GM12874 (cell line): ENCODE measurements around the gene IRF7.

Experiments
- CTCF ChIP-seq: IDR thresholded peaks from 2 replicates; pipeline ENCODE4 v1.5.1; 2011; ENCODE audit warnings: low read depth, mild to moderate bottlenecking, control low read depth, low read length, moderate library complexity; ENCODE audit not compliant: insufficient read depth

The IRF7 gene

GRCh38 chr11:623349-623869 lies 7.7 kb upstream of the IRF7 start:
- no peak for TF ChIP-seq CTCF

- no peak for TF ChIP-seq CTCF
Observed at GRCh38 chr11:621838-622237, 6.1 kb upstream of the IRF7 start.

GRCh38 chr11:620935-621814 lies 5.4 kb upstream of the IRF7 start:
- no peak for TF ChIP-seq CTCF

GRCh38 chr11:620201-620600 lies 4.5 kb upstream of the IRF7 start:
- TF ChIP-seq CTCF, result no peak

GRCh38 chr11:619628-620050 lies 3.9 kb upstream of the IRF7 start:
- no peak for TF ChIP-seq CTCF

- no peak for TF ChIP-seq CTCF
Observed at GRCh38 chr11:618856-619627, 3.3 kb upstream of the IRF7 start.
